HL-60 (cell line): ENCODE data around the gene KCNC1.

Source experiments
- DNase-seq, 2 experiments: peaks; one replicate each; pipeline ENCODE4 v3.0.0-alpha.2; 2010 to 2020; ENCODE audit warnings: low read depth in 1 of 2, low spot score in 1 of 2
- H3K27ac ChIP-seq: fragments of 250-450 bp; sonication (Bioruptor Pico); replicated peaks from 2 replicates; pipeline ENCODE4 v1.5.1; 2020; ENCODE audit warnings: mild to moderate bottlenecking, moderate library complexity
- H3K27me3 ChIP-seq: fragments of 250-450 bp; sonication (Bioruptor Pico); 2 replicates; pipeline ENCODE4 v1.5.1; 2021; ENCODE audit warnings: mild to moderate bottlenecking, moderate library complexity; ENCODE audit not compliant: insufficient read depth, poor library complexity, severe bottlenecking
- H3K4me3 ChIP-seq: replicated peaks from 2 replicates; pipeline ENCODE4 v1.5.1; 2011; ENCODE audit warnings: mild to moderate bottlenecking, control low read depth, low read length; ENCODE audit not compliant: insufficient read depth
- CTCF ChIP-seq: IDR thresholded peaks from one replicate; pipeline ENCODE4 v1.5.1; 2011; ENCODE audit warnings: low read length, control low read depth, inconsistent platforms; ENCODE audit not compliant: insufficient read depth
- GABPA ChIP-seq: IDR thresholded peaks from 2 replicates; pipeline ENCODE4 v1.6.1; 2012; ENCODE audit warnings: low read depth
- POLR2AphosphoS5 ChIP-seq: IDR thresholded peaks from 2 replicates; pipeline ENCODE4 v1.6.1; 2012; ENCODE audit warnings: low read depth
- REST ChIP-seq: IDR thresholded peaks from 2 replicates; pipeline ENCODE4 v1.6.1; 2012; ENCODE audit warnings: low read depth; ENCODE audit not compliant: insufficient replicate concordance
- SPI1 ChIP-seq: IDR thresholded peaks from 2 replicates; pipeline ENCODE4 v1.6.1; 2012; ENCODE audit warnings: low read depth, mild to moderate bottlenecking, borderline replicate concordance

The KCNC1 gene

DNA sequence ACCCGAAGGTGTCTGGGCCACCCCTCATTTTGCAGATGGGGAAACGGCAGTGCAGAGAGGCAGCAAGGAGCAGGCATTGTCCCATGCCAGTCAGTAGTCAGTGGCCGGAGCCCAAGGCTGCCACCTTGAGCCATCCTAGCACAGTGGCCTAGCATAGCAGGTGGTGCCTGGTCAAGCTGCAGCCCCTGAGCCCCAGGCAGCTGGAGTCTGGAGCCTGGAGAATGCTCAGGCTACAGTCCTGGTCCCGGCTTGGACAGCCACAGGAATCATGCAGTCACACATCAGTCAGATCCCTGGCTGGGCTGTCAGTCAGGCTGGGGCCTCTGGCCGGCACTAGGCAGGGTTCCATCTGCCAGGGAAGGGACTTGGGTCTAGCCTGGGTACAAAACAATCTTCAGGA, 18.6 kb downstream of the KCNC1 start:
- Histone ChIP-seq H3K27me3 (no peaks in the 10 kb centered on the region), H3K27ac (no peak overlapping the region), H3K4me3 (no peak overlapping the region)
- DNase-seq: no peak
- TF ChIP-seq CTCF (no peak), REST (no peak), POLR2AphosphoS5 (no peak), SPI1 (no peak), GABPA (no peak)

DNA sequence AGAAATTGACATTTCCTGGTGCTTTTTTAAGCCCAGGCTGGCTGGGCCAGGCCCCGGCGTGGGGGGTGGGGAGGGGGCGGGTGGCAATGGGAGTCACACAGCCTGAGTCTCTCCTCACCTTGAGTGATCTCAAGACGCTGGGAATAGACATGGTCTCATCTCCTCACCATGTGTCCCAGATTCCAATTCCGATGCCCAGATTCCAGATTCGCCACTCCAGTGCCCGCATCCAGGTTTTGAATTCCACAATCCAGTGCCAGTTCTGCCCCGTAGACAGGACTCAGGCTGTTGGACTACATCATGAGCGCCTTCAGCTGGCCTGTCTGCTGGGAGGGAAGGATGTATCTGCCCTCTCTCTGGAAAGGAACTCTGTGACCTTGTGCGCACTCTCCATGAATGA, 19.1 kb downstream of the KCNC1 start:
- Histone ChIP-seq H3K27ac (no peak overlapping the region), H3K4me3 (no peak overlapping the region), H3K27me3 (no peaks in the 10 kb centered on the region)
- TF ChIP-seq REST (no peak), SPI1 (no peak), POLR2AphosphoS5 (no peak), GABPA (no peak), CTCF (no peak)
- no peak for DNase-seq

DNA sequence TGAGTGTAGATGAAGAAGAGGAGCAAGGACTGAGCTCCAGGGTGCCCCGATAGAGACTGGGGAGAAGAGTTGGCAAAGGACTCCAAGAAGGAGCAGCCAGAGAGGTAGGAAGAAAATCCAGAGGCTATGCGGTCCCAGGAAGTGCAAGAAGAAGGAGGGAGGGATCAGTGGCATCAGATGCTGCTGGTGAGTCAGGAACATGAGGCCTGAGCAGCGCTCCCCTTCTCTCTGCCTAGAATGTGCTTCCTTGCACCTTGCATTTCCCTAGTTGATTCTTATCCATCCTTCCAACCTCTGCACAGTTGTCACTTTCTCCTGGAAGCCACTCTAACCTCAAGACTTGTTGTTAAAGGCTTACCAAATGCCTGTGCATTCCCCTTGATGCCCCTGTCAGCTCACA, 21.3 kb downstream of the KCNC1 start:
- no peak for DNase-seq
- no peaks in the 10 kb centered on the region for H3K27me3 ChIP-seq
- H3K27ac ChIP-seq: no peak overlapping the region
- H3K4me3 ChIP-seq: no peak overlapping the region
- TF ChIP-seq POLR2AphosphoS5 (no peak), CTCF (no peak), GABPA (no peak), REST (no peak), SPI1 (no peak)
